Hepatocyte (in vitro differentiated cells): ENCODE results near the gene SPR.

ENCODE experiments used
- CTCF ChIP-seq: fragments of 200-600 bp; sonication (generic); IDR thresholded peaks from 2 replicates; pipeline ENCODE4 v1.5.1; 2016; ENCODE audit warnings: antibody characterized with exemption, mild to moderate bottlenecking; ENCODE audit not compliant: poor library complexity
- EZH2 ChIP-seq: fragments of 200-600 bp; sonication (generic); IDR thresholded peaks from 2 replicates; pipeline ENCODE4 v1.6.1; 2016; ENCODE audit warnings: antibody characterized with exemption, mild to moderate bottlenecking, borderline replicate concordance
- EZH2phosphoT487 ChIP-seq: fragments of 200-600 bp; sonication (generic); IDR thresholded peaks from one replicate; pipeline ENCODE4 v1.6.1; 2018; ENCODE audit warnings: antibody characterized with exemption, mild to moderate bottlenecking, low read depth, moderate library complexity; ENCODE audit not compliant: unreplicated experiment, severe bottlenecking

GRCh38 chr2:72932805-72933204, 45.6 kb downstream of the SPR start:
- TF ChIP-seq EZH2phosphoT487 = no peak
- TF ChIP-seq CTCF = no peak
- TF ChIP-seq EZH2 = no peak
